H9 (cell line): ENCODE data around the gene LMO3. TPM values are rescaled to one million over a fixed set of nuclear protein-coding genes. Genes with fewer than 3 reads are reported as not detected.

ENCODE experiments used
- DNase-seq: peaks from one replicate; pipeline ENCODE4 v3.0.0-alpha.2; 2017
- H2AFZ ChIP-seq: one replicate; pipeline ENCODE4 v1.6.1; 2013; ENCODE audit warnings: mild to moderate bottlenecking, low read length, control low read depth, moderate library complexity
- H2AK5ac ChIP-seq: 2 replicates; pipeline ENCODE4 v1.6.1; 2013; ENCODE audit warnings: low read length, control low read depth, mixed read lengths; ENCODE audit not compliant: insufficient read length
- H2BK120ac ChIP-seq: one replicate; pipeline ENCODE4 v1.6.1; 2013; ENCODE audit warnings: low read depth, mild to moderate bottlenecking, low read length, control low read depth, inconsistent platforms; ENCODE audit not compliant: poor library complexity, severe bottlenecking
- H2BK12ac ChIP-seq: 2 replicates; pipeline ENCODE4 v1.6.1; 2013; ENCODE audit warnings: low read length, control low read depth, mixed read lengths, low read depth; ENCODE audit not compliant: insufficient read length
- H2BK15ac ChIP-seq: 2 replicates; pipeline ENCODE4 v1.6.1; 2013; ENCODE audit warnings: low read depth, low read length, control low read depth
- H2BK20ac ChIP-seq: one replicate; pipeline ENCODE4 v1.6.1; 2013; ENCODE audit warnings: low read depth, mild to moderate bottlenecking, low read length, control low read depth, inconsistent platforms; ENCODE audit not compliant: poor library complexity, severe bottlenecking
- H2BK5ac ChIP-seq: 2 replicates; pipeline ENCODE4 v1.6.1; 2013; ENCODE audit warnings: low read length, control low read depth, mixed read lengths; ENCODE audit not compliant: insufficient read length
- H3K14ac ChIP-seq: 2 replicates; pipeline ENCODE4 v1.6.1; 2013; ENCODE audit warnings: low read length, control low read depth; ENCODE audit not compliant: insufficient read depth
- H3K18ac ChIP-seq: 2 replicates; pipeline ENCODE4 v1.6.1; 2013; ENCODE audit warnings: low read depth, mild to moderate bottlenecking, mixed read lengths, low read length, control low read depth; ENCODE audit not compliant: insufficient read length
- H3K23ac ChIP-seq: 2 replicates; pipeline ENCODE4 v1.6.1; 2013; ENCODE audit warnings: low read length, control low read depth, mixed read lengths, low read depth; ENCODE audit not compliant: insufficient read length
- H3K23me2 ChIP-seq: 2 replicates; pipeline ENCODE4 v1.6.1; 2013; ENCODE audit warnings: low read depth, mild to moderate bottlenecking, mixed read lengths, low read length, control low read depth; ENCODE audit not compliant: insufficient read length, poor library complexity, severe bottlenecking
- H3K27ac ChIP-seq: 2 replicates; pipeline ENCODE4 v1.5.1; 2013; ENCODE audit warnings: low read length, control low read depth, mixed read lengths, low read depth; ENCODE audit not compliant: insufficient read length
- H3K27me3 ChIP-seq: 2 replicates; pipeline ENCODE4 v1.6.1; 2013; ENCODE audit warnings: low read length, control low read depth, inconsistent platforms; ENCODE audit not compliant: insufficient read depth
- H3K4ac ChIP-seq: 2 replicates; pipeline ENCODE4 v1.6.1; 2013; ENCODE audit warnings: low read depth, mild to moderate bottlenecking, control low read depth, inconsistent platforms, low read length, moderate library complexity
- H3K4me1 ChIP-seq: 2 replicates; pipeline ENCODE4 v1.6.1; 2013; ENCODE audit warnings: low read length, control low read depth, inconsistent platforms; ENCODE audit not compliant: insufficient read depth
- H3K4me2 ChIP-seq: 2 replicates; pipeline ENCODE4 v1.6.1; 2013; ENCODE audit warnings: low read length, control low read depth, mixed read lengths; ENCODE audit not compliant: insufficient read length, insufficient read depth
- H3K56ac ChIP-seq: 2 replicates; pipeline ENCODE4 v1.6.1; 2013; ENCODE audit warnings: low read depth, mild to moderate bottlenecking, mixed read lengths, low read length, control low read depth; ENCODE audit not compliant: insufficient read length
- H3K79me1 ChIP-seq: 2 replicates; pipeline ENCODE4 v1.6.1; 2013; ENCODE audit warnings: low read depth, mild to moderate bottlenecking, moderate library complexity, low read length, control low read depth, inconsistent platforms; ENCODE audit not compliant: insufficient read depth, poor library complexity, severe bottlenecking
- H3K79me2 ChIP-seq: 2 replicates; pipeline ENCODE4 v1.6.1; 2013; ENCODE audit warnings: low read length, control low read depth, inconsistent platforms; ENCODE audit not compliant: insufficient read depth
- H3K9ac ChIP-seq: 2 replicates; pipeline ENCODE4 v1.6.1; 2013; ENCODE audit warnings: low read length, control low read depth, mixed read lengths; ENCODE audit not compliant: insufficient read length; ENCODE audit errors: extremely low read depth
- H3K9me3 ChIP-seq: one replicate; pipeline ENCODE4 v1.6.1; 2013; ENCODE audit warnings: low read depth, low read length, inconsistent platforms; ENCODE audit not compliant: control insufficient read depth
- H3T11ph ChIP-seq: one replicate; pipeline ENCODE4 v1.6.1; 2013; ENCODE audit warnings: mild to moderate bottlenecking, low read length, control low read depth, inconsistent platforms
- H4K20me1 ChIP-seq: one replicate; pipeline ENCODE4 v1.6.1; 2013; ENCODE audit not compliant: control insufficient read depth, insufficient read length, insufficient read depth
- H4K5ac ChIP-seq: 2 replicates; pipeline ENCODE4 v1.6.1; 2013; ENCODE audit warnings: low read depth, mild to moderate bottlenecking, mixed read lengths, low read length, control low read depth; ENCODE audit not compliant: insufficient read length
- H4K8ac ChIP-seq: replicated peaks from 2 replicates; pipeline ENCODE4 v1.6.1; 2013; ENCODE audit warnings: low read length, control low read depth, mixed read lengths, low read depth; ENCODE audit not compliant: insufficient read length
- H4K91ac ChIP-seq: 2 replicates; pipeline ENCODE4 v1.6.1; 2013; ENCODE audit warnings: low read depth, mild to moderate bottlenecking, moderate library complexity, mixed read lengths, low read length, control low read depth; ENCODE audit not compliant: insufficient read length
- H3K27ac Mint-ChIP-seq, 3 experiments: 2 replicates in 2 of 3; 3 replicates in 1 of 3; pipeline ENCODE4 v1.8.0; 2020 to 2021; ENCODE audit warnings: mixed read lengths in 3 of 3, mild to moderate bottlenecking in 1 of 3, moderate library complexity in 1 of 3
- H3K27me3 Mint-ChIP-seq: 2 replicates; pipeline ENCODE4 v1.8.0; 2021; ENCODE audit warnings: low read depth, mild to moderate bottlenecking, moderate library complexity, mixed read lengths
- H3K36me3 Mint-ChIP-seq, 3 experiments: 2 replicates in 2 of 3; 3 replicates in 1 of 3; pipeline ENCODE4 v1.8.0; 2020 to 2021; ENCODE audit warnings: low read depth in 3 of 3, mixed read lengths in 3 of 3; ENCODE audit not compliant: insufficient read depth in 1 of 3
- H3K4me1 Mint-ChIP-seq, 2 experiments: 2 replicates each; pipeline ENCODE4 v1.8.0; 2020; ENCODE audit warnings: mixed read lengths in 2 of 2
- H3K4me3 Mint-ChIP-seq, 2 experiments: 2 replicates in 1 of 2; 3 replicates in 1 of 2; pipeline ENCODE4 v1.8.0; 2020 to 2021; ENCODE audit warnings: mild to moderate bottlenecking in 2 of 2, mixed read lengths in 2 of 2, moderate library complexity in 1 of 2
- H3K9me3 Mint-ChIP-seq, 2 experiments: 2 replicates in 1 of 2; 3 replicates in 1 of 2; pipeline ENCODE4 v1.8.0; 2020; ENCODE audit warnings: mild to moderate bottlenecking in 2 of 2, mixed read lengths in 2 of 2, moderate library complexity in 1 of 2
- WGBS: extraction: QIAGEN DNeasy Blood & Tissue Kit; methylation state at CpG from one replicate; pipeline ENCODE4 v1.1.7; 2013; ENCODE audit warnings: missing lambda C conversion rate, low lambda C conversion rate, mixed read lengths; ENCODE audit not compliant: insufficient read length; ENCODE audit errors: extremely low coverage; 5-methylcytosine and 5-hydroxymethylcytosine counted together
- total RNA-seq: library from RNA; stranded (reverse); gene quantifications from 2 replicates; pipeline ENCODE4 v1.2.1, GENCODE V29; 2021
- TF ChIP-seq, protein P1 (sequence below): fragments of 200-600 bp; sonication (generic); conservative IDR thresholded peaks from 3 replicates; pipeline ENCODE4 v1.8.0; 2021; ENCODE audit warnings: antibody characterized with exemption, mild to moderate bottlenecking

The LMO3 gene
- total RNA-seq, 1 experiment from 2014 or later = not detected

DNA sequence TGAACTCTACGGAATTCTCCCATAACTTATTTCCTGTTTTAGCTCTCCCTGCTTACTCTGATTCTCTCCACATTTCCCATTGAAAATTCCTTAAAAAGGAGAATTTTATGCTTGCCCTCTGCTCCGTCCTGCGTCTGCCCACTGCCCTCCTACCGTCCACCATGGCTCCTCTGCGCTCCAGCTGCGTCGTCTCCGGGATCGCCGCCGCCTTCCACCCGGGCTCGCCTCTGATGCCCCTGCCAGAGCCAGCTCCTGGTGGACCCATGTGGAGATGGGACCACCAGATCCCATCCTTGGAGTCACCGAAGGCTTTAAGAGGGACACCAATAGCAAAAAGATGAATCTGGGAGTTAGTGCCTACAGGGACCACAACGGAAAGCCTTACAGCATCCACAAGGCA is 92.7 kb downstream of the LMO3 start:
- Histone ChIP-seq H3K79me1 (no peaks in the 10 kb centered on the region), H2BK20ac (no peak overlapping the region), H2BK5ac (no peak overlapping the region), H4K8ac (no peak overlapping the region), H3K56ac (no peak overlapping the region), H2BK12ac (no peak overlapping the region), H3K14ac (no peak overlapping the region), H3K27me3 (no peaks in the 10 kb centered on the region), H3K79me2 (no peaks in the 10 kb centered on the region), H3K4me2 (no peak overlapping the region), H3K23me2 (no peaks in the 10 kb centered on the region), H2AK5ac (no peak overlapping the region), H3K18ac (no peak overlapping the region), H3K9me3 (no peaks in the 10 kb centered on the region), H4K5ac (no peak overlapping the region), H3K9ac (no peak overlapping the region), H4K20me1 (no peaks in the 10 kb centered on the region), H3K27ac (no peak overlapping the region), H3K4ac (no peak overlapping the region), H3T11ph (no peak overlapping the region), H2BK120ac (no peak overlapping the region), H3K23ac (no peak overlapping the region), H4K91ac (no peak overlapping the region), H3K4me1 (peaks cover 2% of the 10 kb centered on the region; the same call in 1 of the 2 replicates), H2AFZ (no peak overlapping the region), H2BK15ac (no peak overlapping the region)
- DNase-seq = no peak
- Mint-ChIP-seq H3K27me3 (no peaks in the 10 kb centered on the region), H3K4me1 (peaks cover 14 to 16% of the 10 kb centered on the region in 2 experiments), H3K27ac (no peak overlapping the region), H3K36me3 (peaks cover 0 to 3% (median 0%) of the 10 kb centered on the region in 3 experiments; a peak in 1 of 7 replicates), H3K9me3 (no peaks in the 10 kb centered on the region; a peak in 1 of 5 replicates), H3K4me3 (no peak overlapping the region)
- TF ChIP-seq, protein P1, sequence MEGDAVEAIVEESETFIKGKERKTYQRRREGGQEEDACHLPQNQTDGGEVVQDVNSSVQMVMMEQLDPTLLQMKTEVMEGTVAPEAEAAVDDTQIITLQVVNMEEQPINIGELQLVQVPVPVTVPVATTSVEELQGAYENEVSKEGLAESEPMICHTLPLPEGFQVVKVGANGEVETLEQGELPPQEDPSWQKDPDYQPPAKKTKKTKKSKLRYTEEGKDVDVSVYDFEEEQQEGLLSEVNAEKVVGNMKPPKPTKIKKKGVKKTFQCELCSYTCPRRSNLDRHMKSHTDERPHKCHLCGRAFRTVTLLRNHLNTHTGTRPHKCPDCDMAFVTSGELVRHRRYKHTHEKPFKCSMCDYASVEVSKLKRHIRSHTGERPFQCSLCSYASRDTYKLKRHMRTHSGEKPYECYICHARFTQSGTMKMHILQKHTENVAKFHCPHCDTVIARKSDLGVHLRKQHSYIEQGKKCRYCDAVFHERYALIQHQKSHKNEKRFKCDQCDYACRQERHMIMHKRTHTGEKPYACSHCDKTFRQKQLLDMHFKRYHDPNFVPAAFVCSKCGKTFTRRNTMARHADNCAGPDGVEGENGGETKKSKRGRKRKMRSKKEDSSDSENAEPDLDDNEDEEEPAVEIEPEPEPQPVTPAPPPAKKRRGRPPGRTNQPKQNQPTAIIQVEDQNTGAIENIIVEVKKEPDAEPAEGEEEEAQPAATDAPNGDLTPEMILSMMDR = no peak
- WGBS = no CpG with 5 or more reads among the region's 15 CpGs
